Neural progenitor cell (in vitro differentiated cells): Measurements from ENCODE around the gene BLVRA.

Experiments used
- CTCF ChIP-seq: fragments of 200-600 bp; sonication (generic); IDR thresholded peaks from 2 replicates; pipeline ENCODE4 v1.5.1; 2017; ENCODE audit warnings: antibody characterized with exemption, mild to moderate bottlenecking
- EZH2 ChIP-seq: fragments of 200-600 bp; sonication (generic); IDR thresholded peaks from 2 replicates; pipeline ENCODE4 v1.6.1; 2017; ENCODE audit warnings: antibody characterized with exemption, mild to moderate bottlenecking, moderate library complexity
- EZH2phosphoT487 ChIP-seq: fragments of 200-600 bp; sonication (generic); IDR thresholded peaks from 2 replicates; pipeline ENCODE4 v1.6.1; 2017; ENCODE audit warnings: antibody characterized with exemption

- TF ChIP-seq EZH2, result no peak
- TF ChIP-seq CTCF, result no peak
- no peak for TF ChIP-seq EZH2phosphoT487
These were observed 5.1 kb upstream of the BLVRA start for GRCh38 chr7:43753271-43753810.
